Peyer's patch (tissue), 4 donors: Measurements from ENCODE around the gene EREG.

Experiments used
- CTCF ChIP-seq, 6 experiments: fragments of 450-650 bp in 4 of 6; fragments of 200-600 bp in 2 of 6; sonication (generic) in 1 of 6; IDR thresholded peaks; one replicate each; pipeline ENCODE4 v1.5.1; 2017 to 2019; ENCODE audit warnings: antibody characterized with exemption in 6 of 6, mild to moderate bottlenecking in 3 of 6, moderate library complexity in 1 of 6
- POLR2A ChIP-seq, 2 donors: fragments of 450-650 bp; IDR thresholded peaks; one replicate each; pipeline ENCODE4 v1.5.1; 2017; ENCODE audit warnings: antibody characterized with exemption in 2 of 2, mild to moderate bottlenecking in 2 of 2, moderate library complexity in 2 of 2

GRCh38 chr4:74400395-74400794 lies 35.5 kb downstream of the EREG start:
- TF ChIP-seq CTCF (IDR thresholded peaks at IDR 0.05) = no peak
- TF ChIP-seq POLR2A (IDR thresholded peaks at IDR 0.05) = no peak
